Measurements from ENCODE around the gene IL5RA. TPM values are rescaled to one million over a fixed set of nuclear protein-coding genes. Genes with fewer than 3 reads are reported as not detected.

IL5RA gene
- total RNA-seq, 1 experiment from 2014 or later: not detected

- intact Hi-C loops (cut with micrococcal nuclease; ENCODE audit: unreplicated experiment): no loop called here
- CTCF ChIA-PET: no interaction called here
Measured at GRCh38 chr3:3151513-3151912, 41.3 kb upstream of the IL5RA start.

GRCh38 chr3:3149560-3149959 is 39.4 kb upstream of the IL5RA start:
- no peaks in the 10 kb centered on the region for H3K9me3 ChIP-seq (ENCODE audit: low read depth, low read length, poor library complexity, severe bottlenecking)
- CTCF ChIA-PET: no interaction called here
- H3K27me3 ChIP-seq (replicated peaks; ENCODE audit: insufficient read depth, low read depth, low read length, poor library complexity): no peaks in the 10 kb centered on the region
- no peak overlapping the region for H3K4me3 ChIP-seq (ENCODE audit: low read depth, low read length, poor library complexity, severe bottlenecking)
- intact Hi-C loops (cut with micrococcal nuclease; ENCODE audit: unreplicated experiment): no loop called here
- no peak for DNase-seq (ENCODE audit: low spot score)
- H3K4me1 ChIP-seq (ENCODE audit: insufficient read depth, low read length, poor library complexity, severe bottlenecking): no peaks in the 10 kb centered on the region
- no peak for TF ChIP-seq EZH2 (IDR thresholded peaks at IDR 0.05; ENCODE audit: borderline replicate concordance, low read depth, low read length, poor library complexity, severe bottlenecking)
- TF ChIP-seq, protein P1, sequence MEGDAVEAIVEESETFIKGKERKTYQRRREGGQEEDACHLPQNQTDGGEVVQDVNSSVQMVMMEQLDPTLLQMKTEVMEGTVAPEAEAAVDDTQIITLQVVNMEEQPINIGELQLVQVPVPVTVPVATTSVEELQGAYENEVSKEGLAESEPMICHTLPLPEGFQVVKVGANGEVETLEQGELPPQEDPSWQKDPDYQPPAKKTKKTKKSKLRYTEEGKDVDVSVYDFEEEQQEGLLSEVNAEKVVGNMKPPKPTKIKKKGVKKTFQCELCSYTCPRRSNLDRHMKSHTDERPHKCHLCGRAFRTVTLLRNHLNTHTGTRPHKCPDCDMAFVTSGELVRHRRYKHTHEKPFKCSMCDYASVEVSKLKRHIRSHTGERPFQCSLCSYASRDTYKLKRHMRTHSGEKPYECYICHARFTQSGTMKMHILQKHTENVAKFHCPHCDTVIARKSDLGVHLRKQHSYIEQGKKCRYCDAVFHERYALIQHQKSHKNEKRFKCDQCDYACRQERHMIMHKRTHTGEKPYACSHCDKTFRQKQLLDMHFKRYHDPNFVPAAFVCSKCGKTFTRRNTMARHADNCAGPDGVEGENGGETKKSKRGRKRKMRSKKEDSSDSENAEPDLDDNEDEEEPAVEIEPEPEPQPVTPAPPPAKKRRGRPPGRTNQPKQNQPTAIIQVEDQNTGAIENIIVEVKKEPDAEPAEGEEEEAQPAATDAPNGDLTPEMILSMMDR (conservative IDR thresholded peaks at IDR 0.05; ENCODE audit: low read depth, low read length): no peak
- peaks cover 82% of the 10 kb centered on the region for H3K36me3 ChIP-seq (ENCODE audit: insufficient read depth, low read length, poor library complexity, severe bottlenecking)
- no peak overlapping the region for H3K27ac ChIP-seq (ENCODE audit: low read depth, low read length, poor library complexity, severe bottlenecking)
- BruUV-seq (replicated peaks): no TSS peak
- POLR2A ChIA-PET (ENCODE audit: low non-redundant PET): no interaction called here

More at GRCh38 chr3:3151513-3151912, 41.3 kb upstream of the IL5RA start:
- Histone ChIP-seq H3K4me1 (ENCODE audit: insufficient read depth, low read length, poor library complexity, severe bottlenecking) (no peaks in the 10 kb centered on the region), H3K36me3 (ENCODE audit: insufficient read depth, low read length, poor library complexity, severe bottlenecking) (peaks cover 86% of the 10 kb centered on the region), H3K27me3 (replicated peaks; ENCODE audit: insufficient read depth, low read depth, low read length, poor library complexity) (no peaks in the 10 kb centered on the region), H3K27ac (ENCODE audit: low read depth, low read length, poor library complexity, severe bottlenecking) (no peak overlapping the region), H3K9me3 (ENCODE audit: low read depth, low read length, poor library complexity, severe bottlenecking) (no peaks in the 10 kb centered on the region), H3K4me3 (ENCODE audit: low read depth, low read length, poor library complexity, severe bottlenecking) (no peak overlapping the region)
- POLR2A ChIA-PET (ENCODE audit: low non-redundant PET): no interaction called here
- DNase-seq (ENCODE audit: low spot score): no peak
- no TSS peak for BruUV-seq (replicated peaks)
- TF ChIP-seq EZH2 (IDR thresholded peaks at IDR 0.05; ENCODE audit: borderline replicate concordance, low read depth, low read length, poor library complexity, severe bottlenecking): no peak
- TF ChIP-seq, protein P1 (conservative IDR thresholded peaks at IDR 0.05; ENCODE audit: low read depth, low read length): no peak

DNA sequence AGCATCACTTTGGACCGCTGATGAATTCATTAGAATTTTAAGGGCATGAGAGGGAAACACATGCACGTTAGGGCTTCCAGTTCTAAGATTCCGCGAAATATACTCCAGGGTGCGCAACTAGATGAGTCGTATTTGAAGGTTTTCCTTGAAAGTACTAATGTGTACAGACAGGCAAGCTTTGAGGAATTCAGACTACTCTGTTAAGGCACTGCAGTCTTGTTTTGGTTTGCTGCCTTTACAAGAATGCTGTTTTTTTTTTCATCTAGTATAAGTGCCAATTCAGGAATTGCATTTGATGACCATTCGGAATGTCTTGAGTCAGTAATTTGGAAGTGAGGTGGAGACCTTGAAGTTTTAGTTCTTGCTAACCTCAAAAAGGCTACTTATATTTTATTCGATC is 35.7 kb upstream of the IL5RA start:
- intact Hi-C loops (cut with micrococcal nuclease; ENCODE audit: unreplicated experiment): no loop called here
- Histone ChIP-seq H3K4me3 (ENCODE audit: low read depth, low read length, poor library complexity, severe bottlenecking) (no peak overlapping the region), H3K9me3 (ENCODE audit: low read depth, low read length, poor library complexity, severe bottlenecking) (no peaks in the 10 kb centered on the region), H3K36me3 (ENCODE audit: insufficient read depth, low read length, poor library complexity, severe bottlenecking) (peaks cover 88% of the 10 kb centered on the region), H3K27ac (ENCODE audit: low read depth, low read length, poor library complexity, severe bottlenecking) (no peak overlapping the region), H3K27me3 (replicated peaks; ENCODE audit: insufficient read depth, low read depth, low read length, poor library complexity) (no peaks in the 10 kb centered on the region), H3K4me1 (ENCODE audit: insufficient read depth, low read length, poor library complexity, severe bottlenecking) (no peaks in the 10 kb centered on the region)
- BruUV-seq (replicated peaks): no TSS peak
- no peak for DNase-seq (ENCODE audit: low spot score)
- TF ChIP-seq EZH2 (IDR thresholded peaks at IDR 0.05; ENCODE audit: borderline replicate concordance, low read depth, low read length, poor library complexity, severe bottlenecking): no peak
- TF ChIP-seq, protein P1 (conservative IDR thresholded peaks at IDR 0.05; ENCODE audit: low read depth, low read length): no peak
- ChIA-PET POLR2A (ENCODE audit: low non-redundant PET) (no interaction called here), CTCF (no interaction called here)
